ENCODE measurements around the gene PARPBP. TPM values are rescaled to one million over a fixed set of nuclear protein-coding genes. Genes with fewer than 3 reads are reported as not detected.

PARPBP gene
- total RNA-seq, 1 donor from 2014 or later, result 7.5 TPM

DNA sequence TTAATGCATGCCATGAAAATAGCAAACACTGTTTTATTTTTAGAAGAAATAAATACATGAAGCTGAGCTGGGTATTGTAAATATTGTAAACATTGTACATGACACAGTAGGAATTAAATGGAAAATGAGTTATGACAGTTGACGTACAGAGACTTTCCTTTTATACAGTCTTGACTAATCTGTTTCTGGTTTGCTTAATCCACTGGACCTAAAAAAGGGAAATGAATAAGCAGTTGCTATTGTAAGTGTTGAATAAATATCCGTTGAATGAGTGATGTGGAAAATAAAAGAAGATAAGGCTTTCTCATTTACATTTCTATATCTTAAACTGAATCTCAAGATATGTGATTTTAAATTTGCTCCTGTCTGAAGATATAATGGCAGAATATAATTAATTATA is 62.7 kb downstream of the PARPBP start:
- no peaks in the 10 kb centered on the region for H3K9me3 Mint-ChIP-seq (ENCODE audit: unreplicated experiment)
- H3K36me3 Mint-ChIP-seq (ENCODE audit: low read depth, unreplicated experiment), result no peaks in the 10 kb centered on the region
- DNase-seq (ENCODE audit: low spot score), result no peak
- no peak overlapping the region for H3K27ac Mint-ChIP-seq (ENCODE audit: unreplicated experiment)
- no peak overlapping the region for H3K4me3 Mint-ChIP-seq (ENCODE audit: unreplicated experiment)
- no peaks in the 10 kb centered on the region for H3K4me1 Mint-ChIP-seq (ENCODE audit: unreplicated experiment)
- H3K27me3 Mint-ChIP-seq (ENCODE audit: unreplicated experiment), result no peaks in the 10 kb centered on the region
- TF ChIP-seq, protein P1, sequence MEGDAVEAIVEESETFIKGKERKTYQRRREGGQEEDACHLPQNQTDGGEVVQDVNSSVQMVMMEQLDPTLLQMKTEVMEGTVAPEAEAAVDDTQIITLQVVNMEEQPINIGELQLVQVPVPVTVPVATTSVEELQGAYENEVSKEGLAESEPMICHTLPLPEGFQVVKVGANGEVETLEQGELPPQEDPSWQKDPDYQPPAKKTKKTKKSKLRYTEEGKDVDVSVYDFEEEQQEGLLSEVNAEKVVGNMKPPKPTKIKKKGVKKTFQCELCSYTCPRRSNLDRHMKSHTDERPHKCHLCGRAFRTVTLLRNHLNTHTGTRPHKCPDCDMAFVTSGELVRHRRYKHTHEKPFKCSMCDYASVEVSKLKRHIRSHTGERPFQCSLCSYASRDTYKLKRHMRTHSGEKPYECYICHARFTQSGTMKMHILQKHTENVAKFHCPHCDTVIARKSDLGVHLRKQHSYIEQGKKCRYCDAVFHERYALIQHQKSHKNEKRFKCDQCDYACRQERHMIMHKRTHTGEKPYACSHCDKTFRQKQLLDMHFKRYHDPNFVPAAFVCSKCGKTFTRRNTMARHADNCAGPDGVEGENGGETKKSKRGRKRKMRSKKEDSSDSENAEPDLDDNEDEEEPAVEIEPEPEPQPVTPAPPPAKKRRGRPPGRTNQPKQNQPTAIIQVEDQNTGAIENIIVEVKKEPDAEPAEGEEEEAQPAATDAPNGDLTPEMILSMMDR (IDR thresholded peaks at IDR 0.05; ENCODE audit: unreplicated experiment), result no peak

DNA sequence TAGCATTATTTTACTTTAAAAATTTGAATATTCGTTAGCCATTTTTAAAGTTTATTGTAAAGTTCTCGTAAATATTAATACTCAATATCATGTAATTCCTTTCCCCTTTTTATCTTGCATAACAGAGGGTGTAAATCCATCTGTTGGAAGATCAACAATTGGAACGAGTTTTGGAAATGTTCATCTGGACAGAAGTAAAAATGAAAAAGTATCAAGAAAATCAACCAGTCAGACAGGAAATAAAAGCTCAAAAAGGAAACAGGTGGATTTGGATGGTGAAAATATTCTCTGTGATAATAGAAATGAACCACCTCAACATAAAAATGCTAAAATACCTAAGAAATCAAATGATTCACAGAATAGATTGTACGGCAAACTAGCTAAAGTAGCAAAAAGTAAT is 75.8 kb downstream of the PARPBP start:
- no peaks in the 10 kb centered on the region for H3K4me1 Mint-ChIP-seq (ENCODE audit: unreplicated experiment)
- DNase-seq (ENCODE audit: low spot score), result no peak
- H3K36me3 Mint-ChIP-seq (ENCODE audit: low read depth, unreplicated experiment), result no peaks in the 10 kb centered on the region
- H3K27ac Mint-ChIP-seq (ENCODE audit: unreplicated experiment), result no peak overlapping the region
- H3K27me3 Mint-ChIP-seq (ENCODE audit: unreplicated experiment), result no peaks in the 10 kb centered on the region
- H3K4me3 Mint-ChIP-seq (ENCODE audit: unreplicated experiment), result no peak overlapping the region
- TF ChIP-seq, protein P1 (IDR thresholded peaks at IDR 0.05; ENCODE audit: unreplicated experiment), result no peak
- no peaks in the 10 kb centered on the region for H3K9me3 Mint-ChIP-seq (ENCODE audit: unreplicated experiment)

DNA sequence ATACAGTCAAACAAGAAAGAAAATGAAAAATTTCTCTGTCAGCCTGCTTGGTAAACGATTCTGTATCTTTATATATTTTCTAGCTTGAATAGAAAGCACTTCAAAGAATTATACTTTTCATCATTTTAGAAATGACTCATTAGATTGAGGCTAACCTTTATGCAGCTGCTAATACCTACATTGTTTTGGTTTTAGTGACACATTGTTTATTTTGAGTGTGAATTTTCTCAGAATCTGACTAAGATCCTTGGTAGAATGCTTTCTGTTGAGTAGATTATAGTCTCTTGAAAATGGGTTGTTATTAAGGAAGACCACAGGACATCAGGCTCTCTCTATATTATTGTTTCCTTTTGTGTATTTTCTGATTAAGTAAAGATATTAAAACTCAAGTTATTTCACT is 77.8 kb downstream of the PARPBP start, which contains the start of gene PMCH:
Gene PMCH, minus strand, starts transcription at position 45 of the 400 bp plus-strand sequence. CDS start 63 bp downstream, outside the sequence.
- TF ChIP-seq, protein P1 (IDR thresholded peaks at IDR 0.05; ENCODE audit: unreplicated experiment), result no peak
- H3K4me1 Mint-ChIP-seq (ENCODE audit: unreplicated experiment), result no peaks in the 10 kb centered on the region
- no peak within 1 kb of the TSS for H3K27ac Mint-ChIP-seq (ENCODE audit: unreplicated experiment)

DNA sequence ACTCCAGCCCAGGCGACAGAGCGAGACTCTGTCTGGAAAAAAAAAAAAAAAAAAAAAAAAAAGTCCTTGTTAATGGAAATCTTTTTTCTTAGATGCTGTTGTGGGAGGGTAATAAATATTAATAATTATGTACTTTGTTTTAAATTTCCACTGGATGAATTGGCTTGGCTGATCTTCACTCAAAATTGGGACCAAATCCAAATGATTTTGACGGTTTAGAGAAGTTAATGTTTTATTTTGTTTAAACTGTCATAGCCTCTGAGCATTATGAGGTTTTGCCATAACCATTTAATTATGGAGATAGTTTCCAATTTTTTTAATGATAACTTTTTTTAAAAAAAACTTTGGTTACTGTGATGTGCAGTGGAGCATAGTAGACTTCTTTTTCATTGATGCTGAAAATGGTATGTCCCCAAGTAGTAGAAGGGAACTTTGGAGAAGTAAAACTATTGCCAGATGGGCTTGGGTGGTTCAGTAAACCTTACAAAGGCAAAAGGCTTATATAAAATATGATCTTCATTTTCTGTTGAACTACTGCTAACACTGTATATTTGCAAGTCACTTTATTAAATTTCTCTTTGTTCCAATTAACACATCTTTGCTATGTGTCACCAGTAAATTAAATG is 81.6 kb downstream of the PARPBP start:
- Mint-ChIP-seq H3K4me3 (ENCODE audit: unreplicated experiment) (no peak overlapping the region), H3K4me1 (ENCODE audit: unreplicated experiment) (no peaks in the 10 kb centered on the region), H3K27ac (ENCODE audit: unreplicated experiment) (no peak overlapping the region), H3K36me3 (ENCODE audit: low read depth, unreplicated experiment) (peaks cover 3% of the 10 kb centered on the region), H3K9me3 (ENCODE audit: unreplicated experiment) (no peaks in the 10 kb centered on the region), H3K27me3 (ENCODE audit: unreplicated experiment) (no peaks in the 10 kb centered on the region)
- TF ChIP-seq, protein P1 (IDR thresholded peaks at IDR 0.05; ENCODE audit: unreplicated experiment), result no peak
- no peak for DNase-seq (ENCODE audit: low spot score)

More for the DNA sequence above, 77.8 kb downstream of the PARPBP start, which contains the start of gene PMCH:
- Mint-ChIP-seq H3K27me3 (ENCODE audit: unreplicated experiment) (no peaks in the 10 kb centered on the region), H3K36me3 (ENCODE audit: low read depth, unreplicated experiment) (no peaks in the 10 kb centered on the region), H3K9me3 (ENCODE audit: unreplicated experiment) (no peaks in the 10 kb centered on the region), H3K4me3 (ENCODE audit: unreplicated experiment) (no peak within 1 kb of the TSS)
- DNase-seq (ENCODE audit: low spot score), result no peak

DNA sequence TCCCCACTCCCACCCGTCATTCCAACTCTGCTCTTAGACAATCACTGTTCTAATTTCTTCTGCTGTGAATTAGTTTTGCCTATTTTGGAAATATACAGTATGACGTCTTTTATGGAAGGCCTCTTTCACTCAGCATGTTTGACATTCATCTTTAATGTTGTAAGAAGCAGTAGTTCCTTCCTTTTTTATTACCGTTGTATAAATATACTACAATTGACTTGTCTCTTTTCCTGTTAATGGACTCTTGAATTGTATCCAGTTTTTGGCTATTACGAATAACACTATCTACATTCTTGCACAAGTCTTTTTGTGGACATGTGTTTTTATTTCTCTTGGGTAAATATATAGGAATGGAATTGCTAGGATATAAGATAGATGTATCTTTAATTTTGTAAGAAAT is 82.6 kb downstream of the PARPBP start:
- no peaks in the 10 kb centered on the region for H3K27me3 Mint-ChIP-seq (ENCODE audit: unreplicated experiment)

More for the DNA sequence above, 82.6 kb downstream of the PARPBP start:
- no peak overlapping the region for H3K4me3 Mint-ChIP-seq (ENCODE audit: unreplicated experiment)
- H3K36me3 Mint-ChIP-seq (ENCODE audit: low read depth, unreplicated experiment), result peaks cover 3% of the 10 kb centered on the region
- no peaks in the 10 kb centered on the region for H3K4me1 Mint-ChIP-seq (ENCODE audit: unreplicated experiment)
- no peak overlapping the region for H3K27ac Mint-ChIP-seq (ENCODE audit: unreplicated experiment)
- TF ChIP-seq, protein P1 (IDR thresholded peaks at IDR 0.05; ENCODE audit: unreplicated experiment), result no peak
- no peak for DNase-seq (ENCODE audit: low spot score)
- no peaks in the 10 kb centered on the region for H3K9me3 Mint-ChIP-seq (ENCODE audit: unreplicated experiment)
